Measurements from ENCODE around the gene LRIG3.

Gene LRIG3

DNA sequence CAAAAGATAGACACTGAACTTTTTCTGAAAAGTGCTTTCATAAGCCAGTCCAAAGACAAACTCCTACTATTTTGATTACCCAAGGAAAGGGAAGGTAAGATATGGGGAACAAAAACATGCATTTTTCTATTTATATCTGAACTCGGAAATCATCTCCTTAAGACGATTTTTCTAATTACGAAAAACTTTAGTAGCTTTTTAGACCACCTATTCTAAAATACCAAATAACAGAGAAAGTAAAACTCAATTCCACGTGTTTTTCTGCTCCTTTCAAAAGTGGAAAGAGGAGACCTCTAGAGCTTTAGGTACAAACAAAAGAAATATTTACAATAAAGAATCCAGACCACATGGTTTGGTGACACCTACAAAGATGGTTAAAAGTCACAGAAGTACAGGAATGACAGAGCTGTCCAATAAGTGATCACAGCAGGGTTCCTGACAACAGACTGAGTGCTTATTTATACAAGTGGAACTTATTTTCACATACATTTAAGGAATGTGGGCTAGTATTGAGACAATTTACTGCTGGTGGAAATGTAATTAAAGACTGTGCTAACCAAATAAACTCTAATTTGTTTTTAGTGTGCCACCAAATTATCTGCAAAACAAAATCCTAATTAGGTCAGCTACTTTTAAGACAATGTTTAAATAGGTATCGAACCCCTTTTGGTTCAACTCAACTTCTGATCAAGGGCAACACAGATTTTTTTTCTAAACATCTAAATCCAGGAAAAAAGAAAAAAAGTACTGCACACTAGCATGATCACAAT, 2.4 kb downstream of the LRIG3 start:
- WGBS (ENCODE audit: extremely low coverage, insufficient coverage, insufficient read length), result no CpG with 5 or more reads among the region's 5 CpGs
- Histone ChIP-seq H3K4ac (ENCODE audit: low read depth, low read length) (no peak overlapping the region), H3K79me2 (ENCODE audit: control insufficient read depth, insufficient read depth, low read length, poor library complexity) (peaks cover 6% of the 10 kb centered on the region), H3K9ac (ENCODE audit: low read length) (no peak overlapping the region), H3K4me2 (ENCODE audit: low read length) (peak overlapping the region; percentile 41), H4K12ac (ENCODE audit: low read depth, low read length) (no peak overlapping the region), H3K9me3 (ENCODE audit: insufficient read depth, low read depth, low read length) (no peaks in the 10 kb centered on the region), H3K79me1 (ENCODE audit: low read length) (peaks cover 9% of the 10 kb centered on the region), H3K27me3 (ENCODE audit: insufficient read depth, low read length) (no peaks in the 10 kb centered on the region), H3K23ac (ENCODE audit: low read length) (no peak overlapping the region), H3K4me3 (ENCODE audit: low read depth, low read length) (no peak overlapping the region), H2AK5ac (ENCODE audit: low read length) (no peak overlapping the region), H3K36me3 (ENCODE audit: control insufficient read depth in 1 of 2, insufficient read depth in 2 of 2, low read length in 2 of 2) (no peaks in the 10 kb centered on the region), H4K91ac (ENCODE audit: low read depth, low read length) (no peak overlapping the region), H2AFZ (ENCODE audit: insufficient read depth, low read length, poor library complexity) (no peak overlapping the region), H4K8ac (ENCODE audit: low read depth, low read length) (no peak overlapping the region), H3K4me1 (ENCODE audit: control insufficient read depth in 1 of 2, insufficient read depth in 2 of 2, low read length in 2 of 2) (no peaks in the 10 kb centered on the region), H3K18ac (ENCODE audit: low read length) (no peak overlapping the region), H2BK12ac (ENCODE audit: low read length) (no peak overlapping the region), H2BK5ac (ENCODE audit: low read depth, low read length, poor library complexity) (no peak overlapping the region), H3K14ac (ENCODE audit: low read length) (no peak overlapping the region), H3K27ac (ENCODE audit: low read depth, low read length) (no peak overlapping the region), H2BK120ac (ENCODE audit: insufficient read depth, low read length, poor library complexity) (no peak overlapping the region)
- DNase-seq, result no peak

DNA sequence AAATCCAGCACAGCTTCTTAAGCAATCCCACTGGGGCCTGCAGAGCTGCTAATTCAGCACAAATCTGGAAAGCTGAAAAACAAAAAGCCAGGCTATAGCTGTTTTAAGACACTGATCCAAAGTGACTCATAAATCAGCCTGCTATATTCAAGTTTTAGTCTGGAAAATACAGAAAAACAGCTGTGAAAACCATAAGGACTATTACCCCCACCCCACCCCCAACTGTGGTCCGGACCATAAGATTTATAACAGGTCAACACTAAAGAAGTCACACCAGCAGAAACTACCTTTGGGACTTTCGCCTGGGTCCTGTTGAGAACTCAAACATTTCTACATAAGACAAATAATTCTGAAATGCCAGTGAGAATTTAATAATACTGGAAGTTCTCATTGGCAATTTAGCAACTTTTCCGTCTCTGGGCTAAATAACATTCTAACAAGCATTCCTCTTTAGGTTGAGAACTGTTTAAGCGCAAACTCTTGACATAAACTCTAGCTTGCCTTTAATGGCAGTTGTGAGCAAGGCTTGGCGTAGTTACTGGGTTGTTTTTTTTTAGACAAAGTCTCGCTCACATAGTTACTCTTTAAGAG, 3.3 kb downstream of the LRIG3 start:
- Histone ChIP-seq H3K79me1 (ENCODE audit: low read length) (peaks cover 9% of the 10 kb centered on the region), H3K4me1 (ENCODE audit: control insufficient read depth in 1 of 2, insufficient read depth in 2 of 2, low read length in 2 of 2) (peaks cover 0 to 1% of the 10 kb centered on the region in 2 experiments), H4K12ac (ENCODE audit: low read depth, low read length) (no peak overlapping the region), H2AK5ac (ENCODE audit: low read length) (no peak overlapping the region), H3K79me2 (ENCODE audit: control insufficient read depth, insufficient read depth, low read length, poor library complexity) (peaks cover 6% of the 10 kb centered on the region), H2AFZ (ENCODE audit: insufficient read depth, low read length, poor library complexity) (no peak overlapping the region), H3K18ac (ENCODE audit: low read length) (no peak overlapping the region), H3K27ac (ENCODE audit: low read depth, low read length) (peak overlapping the region; percentile 17), H2BK5ac (ENCODE audit: low read depth, low read length, poor library complexity) (no peak overlapping the region), H3K14ac (ENCODE audit: low read length) (no peak overlapping the region), H4K91ac (ENCODE audit: low read depth, low read length) (no peak overlapping the region), H3K4me2 (ENCODE audit: low read length) (peak overlapping the region; percentile 51), H3K9me3 (ENCODE audit: insufficient read depth, low read depth, low read length) (no peaks in the 10 kb centered on the region), H2BK120ac (ENCODE audit: insufficient read depth, low read length, poor library complexity) (no peak overlapping the region), H3K23ac (ENCODE audit: low read length) (no peak overlapping the region), H2BK12ac (ENCODE audit: low read length) (no peak overlapping the region), H3K36me3 (ENCODE audit: control insufficient read depth in 1 of 2, insufficient read depth in 2 of 2, low read length in 2 of 2) (peaks cover 0 to 2% of the 10 kb centered on the region in 2 experiments), H3K27me3 (ENCODE audit: insufficient read depth, low read length) (no peaks in the 10 kb centered on the region), H3K4ac (ENCODE audit: low read depth, low read length) (no peak overlapping the region), H4K8ac (ENCODE audit: low read depth, low read length) (no peak overlapping the region), H3K9ac (ENCODE audit: low read length) (no peak overlapping the region), H3K4me3 (ENCODE audit: low read depth, low read length) (no peak overlapping the region)
- no peak for DNase-seq
- no CpG with 5 or more reads among the region's 6 CpGs for WGBS (ENCODE audit: extremely low coverage, insufficient coverage, insufficient read length)

DNA sequence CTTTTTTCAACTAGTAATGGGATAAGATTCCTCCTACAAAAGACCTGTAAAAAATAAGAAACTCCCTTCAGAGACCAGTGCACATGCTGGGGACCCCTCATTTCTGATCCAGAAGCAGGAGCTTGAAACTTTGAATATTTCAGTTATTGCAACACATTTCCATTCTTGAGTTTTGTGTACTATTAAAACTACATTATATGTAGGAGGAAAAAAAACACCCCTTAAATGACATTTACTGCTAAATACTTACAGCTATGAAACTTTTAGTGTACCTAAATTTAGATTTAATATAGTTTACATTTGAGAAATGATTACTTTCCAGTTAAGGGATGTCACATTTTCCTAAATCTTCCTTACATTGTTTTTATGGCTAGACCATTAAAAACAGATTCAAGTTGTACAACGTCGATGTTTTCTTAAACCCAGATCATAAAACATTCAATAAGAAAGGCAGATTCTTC, 4.1 kb downstream of the LRIG3 start:
- H3K14ac ChIP-seq (ENCODE audit: low read length), result no peak overlapping the region
- H3K27ac ChIP-seq (ENCODE audit: low read depth, low read length), result peak overlapping the region; percentile 17
- H3K79me2 ChIP-seq (ENCODE audit: control insufficient read depth, insufficient read depth, low read length, poor library complexity), result peaks cover 6% of the 10 kb centered on the region
- H3K27me3 ChIP-seq (ENCODE audit: insufficient read depth, low read length), result no peaks in the 10 kb centered on the region
- H4K12ac ChIP-seq (ENCODE audit: low read depth, low read length), result no peak overlapping the region
- H4K91ac ChIP-seq (ENCODE audit: low read depth, low read length), result no peak overlapping the region
- H2AK5ac ChIP-seq (ENCODE audit: low read length), result no peak overlapping the region
- WGBS (ENCODE audit: extremely low coverage, insufficient coverage, insufficient read length), result no CpG with 5 or more reads among the region's 2 CpGs
- no peak overlapping the region for H3K4ac ChIP-seq (ENCODE audit: low read depth, low read length)
- H4K8ac ChIP-seq (ENCODE audit: low read depth, low read length), result no peak overlapping the region
- H3K36me3 ChIP-seq (ENCODE audit: control insufficient read depth in 1 of 2, insufficient read depth in 2 of 2, low read length in 2 of 2), result peaks cover 0 to 2% of the 10 kb centered on the region in 2 experiments
- no peak overlapping the region for H3K4me2 ChIP-seq (ENCODE audit: low read length)
- no peak overlapping the region for H2BK12ac ChIP-seq (ENCODE audit: low read length)
- no peak for DNase-seq
- no peak overlapping the region for H3K9ac ChIP-seq (ENCODE audit: low read length)
- no peak overlapping the region for H2BK5ac ChIP-seq (ENCODE audit: low read depth, low read length, poor library complexity)
- no peak overlapping the region for H2BK120ac ChIP-seq (ENCODE audit: insufficient read depth, low read length, poor library complexity)
- no peak overlapping the region for H2AFZ ChIP-seq (ENCODE audit: insufficient read depth, low read length, poor library complexity)
- no peak overlapping the region for H3K4me3 ChIP-seq (ENCODE audit: low read depth, low read length)
- peaks cover 0 to 1% of the 10 kb centered on the region in 2 experiments for H3K4me1 ChIP-seq (ENCODE audit: control insufficient read depth in 1 of 2, insufficient read depth in 2 of 2, low read length in 2 of 2)
- no peak overlapping the region for H3K18ac ChIP-seq (ENCODE audit: low read length)
- H3K23ac ChIP-seq (ENCODE audit: low read length), result no peak overlapping the region
- peaks cover 9% of the 10 kb centered on the region for H3K79me1 ChIP-seq (ENCODE audit: low read length)
- no peaks in the 10 kb centered on the region for H3K9me3 ChIP-seq (ENCODE audit: insufficient read depth, low read depth, low read length)

DNA sequence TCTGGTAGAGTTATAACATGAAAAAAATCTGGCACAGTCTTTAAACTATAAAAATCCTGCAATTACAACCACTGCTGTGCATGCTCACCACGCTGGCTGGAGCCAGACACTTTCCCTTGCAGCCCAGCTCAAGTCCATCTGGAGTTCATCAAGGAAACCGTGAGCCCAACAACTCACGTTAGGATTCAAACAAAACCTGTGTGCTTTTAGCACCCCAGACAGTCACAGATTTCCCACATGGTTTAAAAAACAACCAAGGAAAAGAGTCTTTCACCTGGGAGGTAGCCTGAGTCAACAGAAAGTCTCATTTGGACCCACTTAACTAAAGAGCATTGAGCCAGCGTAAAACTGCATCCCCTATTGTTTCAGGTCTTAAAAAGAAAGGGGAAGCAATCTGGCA, 4.7 kb downstream of the LRIG3 start:
- Histone ChIP-seq H3K4ac (ENCODE audit: low read depth, low read length) (no peak overlapping the region), H3K4me1 (ENCODE audit: control insufficient read depth in 1 of 2, insufficient read depth in 2 of 2, low read length in 2 of 2) (peaks cover 0 to 1% of the 10 kb centered on the region in 2 experiments), H3K14ac (ENCODE audit: low read length) (no peak overlapping the region), H2AFZ (ENCODE audit: insufficient read depth, low read length, poor library complexity) (no peak overlapping the region), H3K79me2 (ENCODE audit: control insufficient read depth, insufficient read depth, low read length, poor library complexity) (peaks cover 6% of the 10 kb centered on the region), H4K91ac (ENCODE audit: low read depth, low read length) (no peak overlapping the region), H2BK12ac (ENCODE audit: low read length) (no peak overlapping the region), H2BK5ac (ENCODE audit: low read depth, low read length, poor library complexity) (peak overlapping the region; percentile 31), H3K27ac (ENCODE audit: low read depth, low read length) (no peak overlapping the region), H3K18ac (ENCODE audit: low read length) (no peak overlapping the region), H4K8ac (ENCODE audit: low read depth, low read length) (no peak overlapping the region), H3K9ac (ENCODE audit: low read length) (no peak overlapping the region), H3K9me3 (ENCODE audit: insufficient read depth, low read depth, low read length) (no peaks in the 10 kb centered on the region), H3K23ac (ENCODE audit: low read length) (no peak overlapping the region), H2AK5ac (ENCODE audit: low read length) (no peak overlapping the region), H3K36me3 (ENCODE audit: control insufficient read depth in 1 of 2, insufficient read depth in 2 of 2, low read length in 2 of 2) (peaks cover 0 to 2% of the 10 kb centered on the region in 2 experiments), H3K4me2 (ENCODE audit: low read length) (no peak overlapping the region), H2BK120ac (ENCODE audit: insufficient read depth, low read length, poor library complexity) (no peak overlapping the region), H3K27me3 (ENCODE audit: insufficient read depth, low read length) (no peaks in the 10 kb centered on the region), H4K12ac (ENCODE audit: low read depth, low read length) (no peak overlapping the region), H3K79me1 (ENCODE audit: low read length) (peaks cover 9% of the 10 kb centered on the region), H3K4me3 (ENCODE audit: low read depth, low read length) (no peak overlapping the region)
- WGBS (ENCODE audit: extremely low coverage, insufficient coverage, insufficient read length), result no CpG with 5 or more reads among the region's 4 CpGs
- no peak for DNase-seq

All from trophoblast cell (in vitro differentiated cells and primary cell).